Measurements from ENCODE around the gene CDKN1A. TPM values are rescaled to one million over a fixed set of nuclear protein-coding genes. Genes with fewer than 3 reads are reported as not detected.

CDKN1A gene
- total RNA-seq, 1 experiment from 2014 or later = 17.4 TPM

DNA sequence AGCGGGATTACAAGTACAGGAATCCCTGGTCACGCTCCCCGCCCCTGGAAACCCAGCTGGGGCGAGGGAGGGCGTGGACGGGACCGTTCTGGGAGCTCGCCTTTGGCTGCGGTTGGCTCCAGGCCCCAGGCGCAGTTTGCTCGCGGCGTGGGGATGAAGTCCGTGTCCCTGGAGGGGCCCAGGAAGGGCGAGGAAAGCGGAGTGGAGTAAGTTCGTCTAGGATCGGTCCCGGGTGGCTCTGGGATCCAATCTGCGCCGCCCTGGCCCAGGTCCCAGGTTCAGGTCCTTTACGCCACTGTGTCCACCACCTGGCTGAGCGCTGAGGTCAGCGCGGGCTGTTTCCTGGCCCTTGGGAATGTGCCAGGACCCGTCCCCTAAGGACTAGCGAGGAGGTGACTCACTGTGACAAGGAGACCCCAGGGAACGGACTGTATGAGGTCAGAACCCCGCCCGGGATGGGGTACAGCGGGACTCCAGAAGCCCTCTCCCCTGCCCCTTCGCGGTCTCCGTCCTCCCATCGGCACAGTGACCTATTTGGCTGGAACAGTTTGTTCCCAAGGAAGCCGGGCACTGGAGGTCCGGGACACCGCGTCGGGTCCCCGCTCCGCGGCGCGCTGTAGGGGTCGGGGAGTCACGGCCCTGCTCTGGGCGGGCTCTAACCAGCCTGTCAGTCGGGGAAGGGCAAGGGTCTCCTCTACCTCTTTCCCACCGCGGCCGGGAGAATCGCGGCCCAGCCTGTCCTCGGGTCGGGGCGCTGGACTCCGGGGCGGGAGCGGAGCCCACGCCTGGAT lies 724 bp downstream of the CDKN1A start:
- Histone ChIP-seq H3K23ac (ENCODE audit: insufficient read length, low read depth, low read length) (no peak overlapping the region), H3K9ac (ENCODE audit: extremely low read depth, insufficient read length, low read length) (no peak overlapping the region), H3K4ac (ENCODE audit: low read depth, low read length) (no peak overlapping the region), H2BK20ac (ENCODE audit: low read depth, low read length, poor library complexity, severe bottlenecking) (no peak overlapping the region), H2BK15ac (ENCODE audit: low read depth, low read length) (no peak overlapping the region), H2BK5ac (ENCODE audit: insufficient read length, low read length) (no peak overlapping the region), H2BK120ac (ENCODE audit: low read depth, low read length, poor library complexity, severe bottlenecking) (no peak overlapping the region), H3K4me2 (ENCODE audit: insufficient read depth, insufficient read length, low read length) (peak overlapping the region; percentile 44), H2BK12ac (ENCODE audit: insufficient read length, low read depth, low read length) (no peak overlapping the region), H3K9me3 (ENCODE audit: control insufficient read depth, low read depth, low read length) (no peaks in the 10 kb centered on the region), H3T11ph (ENCODE audit: low read length) (no peak overlapping the region), H3K79me2 (ENCODE audit: insufficient read depth, low read length) (no peaks in the 10 kb centered on the region), H3K56ac (ENCODE audit: insufficient read length, low read depth, low read length) (no peak overlapping the region), H3K18ac (ENCODE audit: insufficient read length, low read depth, low read length) (no peak overlapping the region), H4K8ac (replicated peaks; ENCODE audit: insufficient read length, low read depth, low read length) (no peak overlapping the region), H3K14ac (ENCODE audit: insufficient read depth, low read length) (peak overlapping the region; percentile 54; the same call in 1 of the 2 replicates), H3K4me1 (ENCODE audit: insufficient read depth, low read length) (peaks cover 6% of the 10 kb centered on the region; the same call in 1 of the 2 replicates), H3K27me3 (ENCODE audit: insufficient read depth, low read length) (peaks cover 5% of the 10 kb centered on the region; the same call in 1 of the 2 replicates), H2AFZ (ENCODE audit: low read length) (no peak overlapping the region), H3K79me1 (ENCODE audit: insufficient read depth, low read depth, low read length, poor library complexity, severe bottlenecking) (no peaks in the 10 kb centered on the region), H4K20me1 (ENCODE audit: control insufficient read depth, insufficient read depth, insufficient read length) (no peaks in the 10 kb centered on the region), H2AK5ac (ENCODE audit: insufficient read length, low read length) (no peak overlapping the region), H4K5ac (ENCODE audit: insufficient read length, low read depth, low read length) (no peak overlapping the region), H3K23me2 (ENCODE audit: insufficient read length, low read depth, low read length, poor library complexity, severe bottlenecking) (peaks cover 14% of the 10 kb centered on the region), H3K27ac (ENCODE audit: insufficient read length, low read depth, low read length) (no peak overlapping the region), H4K91ac (ENCODE audit: insufficient read length, low read depth, low read length) (no peak overlapping the region)
- Mint-ChIP-seq H3K27ac (no peak overlapping the region), H3K36me3 (ENCODE audit: insufficient read depth in 1 of 3, low read depth in 3 of 3) (peaks cover 0 to 12% (median 0%) of the 10 kb centered on the region in 3 experiments; a peak in 2 of 7 replicates), H3K4me3 (peak overlapping the region; percentile 83 to 86), H3K4me1 (peaks cover 38 to 43% of the 10 kb centered on the region in 2 experiments), H3K27me3 (ENCODE audit: low read depth) (peaks cover 22% of the 10 kb centered on the region), H3K9me3 (no peaks in the 10 kb centered on the region; a peak in 2 of 5 replicates)
- DNase-seq = no peak
- TF ChIP-seq, protein P1, sequence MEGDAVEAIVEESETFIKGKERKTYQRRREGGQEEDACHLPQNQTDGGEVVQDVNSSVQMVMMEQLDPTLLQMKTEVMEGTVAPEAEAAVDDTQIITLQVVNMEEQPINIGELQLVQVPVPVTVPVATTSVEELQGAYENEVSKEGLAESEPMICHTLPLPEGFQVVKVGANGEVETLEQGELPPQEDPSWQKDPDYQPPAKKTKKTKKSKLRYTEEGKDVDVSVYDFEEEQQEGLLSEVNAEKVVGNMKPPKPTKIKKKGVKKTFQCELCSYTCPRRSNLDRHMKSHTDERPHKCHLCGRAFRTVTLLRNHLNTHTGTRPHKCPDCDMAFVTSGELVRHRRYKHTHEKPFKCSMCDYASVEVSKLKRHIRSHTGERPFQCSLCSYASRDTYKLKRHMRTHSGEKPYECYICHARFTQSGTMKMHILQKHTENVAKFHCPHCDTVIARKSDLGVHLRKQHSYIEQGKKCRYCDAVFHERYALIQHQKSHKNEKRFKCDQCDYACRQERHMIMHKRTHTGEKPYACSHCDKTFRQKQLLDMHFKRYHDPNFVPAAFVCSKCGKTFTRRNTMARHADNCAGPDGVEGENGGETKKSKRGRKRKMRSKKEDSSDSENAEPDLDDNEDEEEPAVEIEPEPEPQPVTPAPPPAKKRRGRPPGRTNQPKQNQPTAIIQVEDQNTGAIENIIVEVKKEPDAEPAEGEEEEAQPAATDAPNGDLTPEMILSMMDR (conservative IDR thresholded peaks at IDR 0.05) = no peak
- WGBS (ENCODE audit: extremely low coverage, insufficient read length, low lambda C conversion rate) = no CpG with 5 or more reads among the region's 61 CpGs

Data from H9 (cell line).